Activated CD4-positive, alpha-beta T cell treated with anti-CD3 and anti-CD28 coated beads, Interleukin-2, amount 50 U/mL, for 16 hours (primary cell): ENCODE results near the gene NUP210L.

Experiments used
- DNase-seq: peaks from one replicate; pipeline ENCODE4 v3.0.0-alpha.2; 2020

The NUP210L gene

GRCh38 chr1:154154534-154155191 lies at the start of gene NUP210L:
TSS of gene NUP210L (minus strand) at chr1:154155073.
- no peak for DNase-seq

GRCh38 chr1:154199563-154199879 lies 44.6 kb upstream of the NUP210L start:
- DNase-seq, result no peak

- DNase-seq, result peak; percentile 48
Measured at GRCh38 chr1:154198756-154199562, 44.1 kb upstream of the NUP210L start.

GRCh38 chr1:154193821-154194220 lies 38.9 kb upstream of the NUP210L start:
- no peak for DNase-seq

- DNase-seq, result no peak
Measured at GRCh38 chr1:154192476-154192875, 37.6 kb upstream of the NUP210L start.

GRCh38 chr1:154191990-154192461 lies 37.2 kb upstream of the NUP210L start, which contains the start of gene TPM3:
TSS of gene TPM3 (minus strand) at chr1:154192100. CDS start at chr1:154192018, 82 bp downstream.
- DNase-seq, result no peak

- no peak for DNase-seq
Measured at GRCh38 chr1:154190550-154190949, 35.7 kb upstream of the NUP210L start.

GRCh38 chr1:154186852-154187501 lies 32.1 kb upstream of the NUP210L start:
- DNase-seq, result no peak

- DNase-seq, result peak; percentile 77
Measured at GRCh38 chr1:154186177-154186576, 31.3 kb upstream of the NUP210L start.

GRCh38 chr1:154183046-154183915 lies 28.4 kb upstream of the NUP210L start:
- DNase-seq, result peak; percentile 97

GRCh38 chr1:154182344-154183045 lies 27.6 kb upstream of the NUP210L start:
- DNase-seq, result peak; percentile 92

- DNase-seq, result no peak
Measured at GRCh38 chr1:154181944-154182343, 27.1 kb upstream of the NUP210L start.

- DNase-seq, result no peak
Measured at GRCh38 chr1:154179946-154180687, 25.2 kb upstream of the NUP210L start.

GRCh38 chr1:154178911-154179811 lies 24.3 kb upstream of the NUP210L start:
- DNase-seq, result no peak

GRCh38 chr1:154178013-154178412 lies 23.1 kb upstream of the NUP210L start:
- DNase-seq, result no peak

GRCh38 chr1:154176337-154176736 lies 21.5 kb upstream of the NUP210L start:
- no peak for DNase-seq

- no peak for DNase-seq
Measured at GRCh38 chr1:154174654-154175053, 19.8 kb upstream of the NUP210L start.

GRCh38 chr1:154171880-154172279 lies 17.0 kb upstream of the NUP210L start:
- no peak for DNase-seq

- DNase-seq, result no peak
Measured at GRCh38 chr1:154171223-154171583, 16.3 kb upstream of the NUP210L start.

- peak; percentile 63 for DNase-seq
Measured at GRCh38 chr1:154170547-154171222, 15.8 kb upstream of the NUP210L start.
